Stimulated activated CD4-positive, alpha-beta T cell treated with anti-CD3 and anti-CD28 coated beads, Interleukin-1b, Interleukin-23, amount 100 ng/mL, for 48 hours (primary cell): ENCODE data around the gene MUC4.
"Not testable (repeated sequence)": the region's sequence is repeated elsewhere in the genome, so short reads cannot be mapped to it uniquely, and the experiment has no call there.

Experiments used
- DNase-seq: peaks from one replicate; pipeline ENCODE4 v3.0.0-alpha.2; 2020

The MUC4 gene

GRCh38 chr3:195735036-195735695, 76.6 kb downstream of the MUC4 start:
- no peak for DNase-seq

DNA sequence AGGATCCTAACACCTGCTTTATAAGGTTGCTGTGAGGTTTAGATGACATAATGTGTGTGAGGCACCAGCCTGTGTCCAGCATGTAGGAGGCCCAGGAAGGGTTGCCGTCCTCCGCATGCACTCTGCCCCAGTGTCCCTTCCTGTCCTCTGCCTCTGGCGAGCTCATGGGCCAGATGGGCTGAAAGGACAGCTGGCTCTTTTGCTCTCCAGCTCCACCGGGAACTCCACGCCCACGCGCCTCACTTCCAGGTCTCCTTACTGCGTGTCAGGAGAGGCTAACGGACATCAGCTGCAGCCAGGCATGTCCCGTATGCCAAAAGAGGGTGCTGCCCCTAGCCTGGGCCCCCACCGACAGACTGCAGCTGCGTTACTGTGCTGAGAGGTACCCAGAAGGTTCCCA, 78.8 kb downstream of the MUC4 start:
- no peak for DNase-seq

GRCh38 chr3:195731356-195731905, 80.3 kb downstream of the MUC4 start:
- no peak for DNase-seq

DNA sequence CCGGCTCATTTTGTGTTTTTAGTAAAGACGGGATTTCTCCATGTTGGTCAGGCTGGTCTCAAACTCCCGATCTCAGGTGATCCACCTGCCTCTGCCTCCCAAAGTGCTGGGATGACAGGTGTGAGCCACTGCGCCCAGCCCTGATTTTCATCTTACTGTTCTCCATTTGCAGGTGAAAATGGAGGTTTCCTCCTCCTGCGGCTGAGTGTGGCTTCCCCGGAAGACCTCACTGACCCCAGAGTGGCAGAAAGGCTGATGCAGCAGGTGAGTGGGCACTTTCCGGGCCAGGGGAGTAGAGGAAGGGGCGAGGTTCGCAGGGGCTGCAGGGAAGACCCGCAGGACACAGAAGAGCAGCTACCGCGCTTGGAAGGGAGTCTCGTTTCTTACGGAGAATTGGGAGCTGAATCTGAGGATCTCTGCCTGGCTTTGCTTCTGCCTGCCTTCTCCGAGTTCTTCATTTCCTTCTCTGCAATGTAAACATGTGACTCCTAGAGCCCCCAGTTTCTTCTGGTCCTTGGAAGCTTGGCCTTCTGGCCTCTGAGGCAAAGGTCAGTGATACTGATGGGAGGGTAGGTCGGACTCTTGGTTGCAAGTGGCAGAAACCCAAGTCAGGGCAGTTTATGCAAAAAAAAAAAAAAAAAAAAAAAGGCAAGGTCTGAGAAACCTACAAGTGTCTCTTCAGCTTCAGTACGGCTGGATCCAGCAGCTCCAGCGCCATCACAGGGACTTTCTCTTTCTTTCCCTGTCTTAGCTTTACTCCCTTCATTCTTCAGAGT, 82.1 kb downstream of the MUC4 start:
- DNase-seq, result no peak

GRCh38 chr3:195728789-195729188, 82.9 kb downstream of the MUC4 start:
- DNase-seq, result not testable (repeated sequence)

- DNase-seq, result no peak
Observed at GRCh38 chr3:195727606-195728195, 84.0 kb downstream of the MUC4 start.

DNA sequence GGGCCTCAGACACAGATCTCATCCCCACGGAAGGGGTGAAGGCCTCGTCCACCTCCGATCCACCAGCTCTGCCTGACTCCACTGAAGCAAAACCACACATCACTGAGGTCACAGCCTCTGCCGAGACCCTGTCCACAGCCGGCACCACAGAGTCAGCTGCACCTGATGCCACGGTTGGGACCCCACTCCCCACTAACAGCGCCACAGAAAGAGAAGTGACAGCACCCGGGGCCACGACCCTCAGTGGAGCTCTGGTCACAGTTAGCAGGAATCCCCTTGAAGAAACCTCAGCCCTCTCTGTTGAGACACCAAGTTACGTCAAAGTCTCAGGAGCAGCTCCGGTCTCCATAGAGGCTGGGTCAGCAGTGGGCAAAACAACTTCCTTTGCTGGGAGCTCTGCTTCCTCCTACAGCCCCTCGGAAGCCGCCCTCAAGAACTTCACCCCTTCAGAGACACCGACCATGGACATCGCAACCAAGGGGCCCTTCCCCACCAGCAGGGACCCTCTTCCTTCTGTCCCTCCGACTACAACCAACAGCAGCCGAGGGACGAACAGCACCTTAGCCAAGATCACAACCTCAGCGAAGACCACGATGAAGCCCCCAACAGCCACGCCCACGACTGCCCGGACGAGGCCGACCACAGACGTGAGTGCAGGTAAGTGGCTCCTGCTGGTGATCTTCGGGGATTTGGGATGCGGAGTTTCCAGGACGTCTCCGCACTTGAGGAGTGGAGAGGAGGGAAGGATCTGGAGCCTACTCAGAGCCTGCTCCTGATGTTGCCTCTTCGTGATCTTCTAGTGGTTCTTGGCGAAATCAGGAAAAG, 85.6 kb downstream of the MUC4 start:
- DNase-seq, result not testable (repeated sequence)

- not testable (repeated sequence) for DNase-seq
Observed at GRCh38 chr3:195724363-195724762, 87.4 kb downstream of the MUC4 start.

GRCh38 chr3:195722996-195723345, 88.8 kb downstream of the MUC4 start:
- not testable (repeated sequence) for DNase-seq

DNA sequence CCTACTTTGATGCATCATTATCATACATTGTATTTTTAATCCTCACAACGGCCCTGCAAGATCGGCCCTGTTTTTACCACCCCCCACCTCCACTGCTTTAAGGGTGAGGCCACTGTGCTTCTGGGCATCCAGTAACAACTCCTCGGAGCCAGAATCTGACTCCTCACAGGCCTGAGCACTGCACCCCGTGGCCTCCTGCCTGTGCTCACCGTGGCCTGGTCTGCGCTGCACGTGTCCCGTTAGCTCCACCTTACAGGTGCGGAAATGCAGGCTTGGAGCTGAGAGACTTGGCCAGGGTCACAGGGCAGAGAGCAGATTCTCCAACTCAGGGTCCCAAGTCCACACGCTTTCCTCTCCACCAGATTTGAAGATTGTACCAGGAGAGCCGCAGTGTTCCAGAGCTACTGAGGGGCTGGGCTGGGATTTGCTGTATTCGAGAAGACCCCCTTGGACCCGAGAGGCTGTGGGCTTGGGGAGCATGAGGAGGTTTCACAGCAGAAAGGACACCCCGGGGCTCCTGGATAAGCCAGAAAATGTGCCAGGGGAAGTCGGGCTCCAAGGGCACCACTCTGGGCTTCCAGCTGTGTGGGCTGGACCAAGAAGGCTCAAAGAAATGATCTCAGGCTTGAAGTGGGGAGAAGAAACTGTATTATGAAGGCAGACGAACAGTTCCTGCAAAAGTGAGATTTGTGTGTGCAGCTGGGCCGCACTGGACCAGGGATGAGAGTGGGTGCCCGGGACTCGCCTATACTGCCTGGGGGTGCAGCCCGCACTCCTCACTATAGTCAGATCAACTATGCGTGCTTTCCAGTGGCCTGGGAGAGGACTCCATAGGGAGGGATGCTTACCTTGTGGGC, 89.4 kb downstream of the MUC4 start:
- not testable (repeated sequence) for DNase-seq

DNA sequence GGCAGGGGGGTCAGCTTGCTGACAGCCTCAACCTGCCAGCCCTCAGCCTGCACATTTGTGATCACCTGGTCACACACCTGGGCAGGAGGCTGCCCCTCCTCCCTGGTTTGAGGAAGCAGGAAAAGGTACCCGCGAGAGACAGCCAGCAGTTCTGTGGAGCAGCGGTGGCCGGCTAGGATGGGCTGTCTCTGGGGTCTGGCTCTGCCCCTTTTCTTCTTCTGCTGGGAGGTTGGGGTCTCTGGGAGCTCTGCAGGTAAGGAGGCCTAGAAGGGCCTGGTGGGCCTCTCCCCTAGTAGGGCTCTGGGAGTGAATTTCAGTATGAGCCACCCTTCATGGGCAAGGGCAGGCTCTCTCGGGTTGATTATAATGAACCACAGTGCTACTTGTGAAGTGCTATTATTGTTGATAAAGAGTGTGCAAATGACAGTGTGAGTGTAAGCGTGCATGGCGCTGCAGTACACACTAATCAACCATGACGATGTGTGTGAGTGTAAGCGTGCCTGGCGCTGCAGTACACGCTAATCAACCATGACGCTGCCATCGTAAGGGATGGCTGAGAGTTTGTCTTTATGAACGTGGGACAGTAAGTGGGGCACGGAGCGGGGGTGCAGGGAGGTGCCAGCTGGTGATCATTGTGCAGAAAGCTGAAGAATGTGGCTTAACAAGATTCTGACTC, 90.8 kb downstream of the MUC4 start, which contains the start of gene MUC20:
TSS of gene MUC20 (plus strand) at position 148 of the 676 bp plus-strand sequence. CDS start at position 178, 30 bp downstream.
- DNase-seq, result not testable (repeated sequence)

GRCh38 chr3:195719514-195720254, 92.0 kb downstream of the MUC4 start:
- not testable (repeated sequence) for DNase-seq

GRCh38 chr3:195718477-195718984, 93.2 kb downstream of the MUC4 start:
- no peak for DNase-seq

GRCh38 chr3:195717852-195718476, 93.8 kb downstream of the MUC4 start:
- DNase-seq, result no peak

DNA sequence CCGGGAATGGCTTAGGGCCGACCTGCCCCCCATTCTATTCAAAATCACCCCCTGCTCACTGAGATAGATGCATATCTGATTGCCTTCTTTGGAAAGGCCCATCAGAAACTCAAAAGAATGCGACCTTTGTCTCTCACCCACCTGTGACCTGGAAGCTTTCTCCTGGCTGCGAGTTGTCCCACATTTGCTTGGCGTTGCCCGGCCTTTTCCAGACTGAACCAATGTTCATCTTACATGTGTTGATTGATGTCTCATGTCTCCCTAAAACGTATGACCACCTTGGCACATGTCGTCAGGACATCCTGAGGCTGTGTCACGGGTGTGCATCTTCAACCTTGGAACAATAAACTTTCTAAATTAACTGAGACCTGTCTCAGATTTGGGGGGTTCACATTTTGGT, 94.3 kb downstream of the MUC4 start:
- DNase-seq, result no peak

DNA sequence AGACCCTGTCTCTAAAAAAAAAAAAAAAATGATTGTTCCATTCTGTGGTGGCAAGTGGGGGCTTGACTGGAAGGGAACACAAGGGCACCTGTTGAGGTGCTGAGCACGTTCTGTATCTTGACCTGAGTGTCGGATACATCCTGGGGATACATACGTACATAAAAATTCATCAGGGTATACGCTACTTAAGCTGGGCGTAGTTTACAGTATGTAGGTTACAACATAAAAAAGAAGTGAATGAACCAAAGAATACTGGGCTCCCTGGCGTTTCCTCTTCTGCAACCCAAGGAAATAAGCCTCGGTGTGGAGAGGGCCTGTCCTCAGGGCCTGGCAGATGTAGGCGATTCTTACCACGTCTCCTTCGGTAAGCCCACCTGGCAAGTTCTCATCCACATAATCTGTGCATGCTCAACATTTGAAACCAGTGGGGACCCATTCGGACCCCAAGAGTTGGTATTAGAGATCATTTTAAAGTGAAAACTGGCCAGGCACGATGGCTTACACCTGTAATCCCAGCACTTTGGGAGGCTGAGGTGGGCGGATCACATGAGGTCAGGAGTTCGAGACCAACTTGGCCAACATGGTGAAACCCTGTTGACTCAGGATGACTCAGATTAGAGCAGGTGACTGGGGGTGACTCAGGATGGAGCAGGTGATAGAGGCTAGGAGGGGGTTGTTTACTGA, 96.0 kb downstream of the MUC4 start:
- peak; percentile 65 for DNase-seq

DNA sequence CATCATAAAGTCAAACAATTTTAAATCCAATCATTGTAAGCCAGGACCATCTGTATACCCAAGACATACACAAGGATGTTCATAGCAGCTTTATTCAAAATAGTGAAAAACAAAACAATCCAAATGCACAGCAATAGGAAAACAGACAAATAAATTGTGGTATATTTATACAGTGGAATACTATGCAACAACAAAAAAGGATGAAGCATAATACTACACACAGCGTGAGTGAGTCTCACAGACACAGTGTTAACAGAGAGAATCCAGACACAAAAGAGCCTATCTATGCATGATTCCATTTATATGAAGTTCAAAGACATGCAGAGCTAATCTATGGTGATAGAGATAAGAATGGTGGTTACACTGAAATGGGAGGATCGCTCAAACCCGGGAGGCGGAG, 96.6 kb downstream of the MUC4 start:
- DNase-seq, result no peak

GRCh38 chr3:195714380-195715011, 97.2 kb downstream of the MUC4 start:
- DNase-seq, result no peak

DNA sequence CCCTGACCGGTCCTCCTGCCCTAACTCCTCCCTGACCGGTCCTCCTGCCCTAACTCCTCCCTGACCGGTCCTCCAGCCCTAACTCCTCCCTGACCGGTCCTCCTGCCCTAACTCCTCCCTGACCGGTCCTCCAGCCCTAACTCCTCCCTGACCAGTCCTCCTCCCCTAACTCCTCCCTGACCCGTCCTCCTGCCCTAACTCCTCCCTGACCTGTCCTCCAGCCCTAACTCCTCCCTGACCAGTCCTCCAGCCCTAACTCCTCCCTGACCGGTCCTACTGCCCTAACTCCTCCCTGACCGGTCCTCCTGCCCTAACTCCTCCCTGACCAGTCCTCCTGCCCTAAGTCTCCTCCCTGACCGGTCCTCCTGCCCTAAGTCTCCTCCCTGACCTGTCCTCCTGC, 98.6 kb downstream of the MUC4 start:
- DNase-seq, result not testable (repeated sequence)
